ENCODE results near the gene FOXRED2.
"Not testable (repeated sequence)": the region's sequence is repeated elsewhere in the genome, so short reads cannot be mapped to it uniquely, and the experiment has no call there.

Gene FOXRED2

GRCh38 chr22:36469094-36469710, 37.6 kb downstream of the FOXRED2 start:
- DNase-seq (ENCODE audit: low read depth) = no peak

GRCh38 chr22:36467946-36468345, 38.9 kb downstream of the FOXRED2 start:
- no peak for DNase-seq (ENCODE audit: low read depth)

- no peak for DNase-seq (ENCODE audit: low read depth)
These were observed 39.6 kb downstream of the FOXRED2 start for GRCh38 chr22:36467042-36467810.

GRCh38 chr22:36466258-36466657, 40.6 kb downstream of the FOXRED2 start:
- no peak for DNase-seq (ENCODE audit: low read depth)

GRCh38 chr22:36465232-36466021, 41.4 kb downstream of the FOXRED2 start:
- no peak for DNase-seq (ENCODE audit: low read depth)

- no peak for DNase-seq (ENCODE audit: low read depth)
These were observed 42.1 kb downstream of the FOXRED2 start for GRCh38 chr22:36464715-36465231.

- no peak for DNase-seq (ENCODE audit: low read depth)
These were observed 43.1 kb downstream of the FOXRED2 start for GRCh38 chr22:36463783-36464184.

GRCh38 chr22:36461665-36462649, 44.9 kb downstream of the FOXRED2 start:
- DNase-seq (ENCODE audit: low read depth) = no peak

- DNase-seq (ENCODE audit: low read depth) = no peak
These were observed 46.6 kb downstream of the FOXRED2 start for GRCh38 chr22:36460202-36460601.

GRCh38 chr22:36457688-36458450, 49.0 kb downstream of the FOXRED2 start:
- no peak for DNase-seq (ENCODE audit: low read depth)

GRCh38 chr22:36456464-36456845, 50.4 kb downstream of the FOXRED2 start:
- no peak for DNase-seq (ENCODE audit: low read depth)

- no peak for DNase-seq (ENCODE audit: low read depth)
These were observed 51.0 kb downstream of the FOXRED2 start for GRCh38 chr22:36455571-36456463.

GRCh38 chr22:36454916-36455570, 51.8 kb downstream of the FOXRED2 start:
- peak; percentile 89 for DNase-seq (ENCODE audit: low read depth)

GRCh38 chr22:36453855-36454378, 52.9 kb downstream of the FOXRED2 start:
- no peak for DNase-seq (ENCODE audit: low read depth)

- DNase-seq (ENCODE audit: low read depth) = not testable (repeated sequence)
These were observed 53.7 kb downstream of the FOXRED2 start for GRCh38 chr22:36452978-36453607.

GRCh38 chr22:36452250-36452977, 54.4 kb downstream of the FOXRED2 start:
- no peak for DNase-seq (ENCODE audit: low read depth)

GRCh38 chr22:36450923-36451322, 55.9 kb downstream of the FOXRED2 start:
- DNase-seq (ENCODE audit: low read depth) = not testable (repeated sequence)

Data from CMK (cell line).